ENCODE results near the gene ZNF433.

DNA sequence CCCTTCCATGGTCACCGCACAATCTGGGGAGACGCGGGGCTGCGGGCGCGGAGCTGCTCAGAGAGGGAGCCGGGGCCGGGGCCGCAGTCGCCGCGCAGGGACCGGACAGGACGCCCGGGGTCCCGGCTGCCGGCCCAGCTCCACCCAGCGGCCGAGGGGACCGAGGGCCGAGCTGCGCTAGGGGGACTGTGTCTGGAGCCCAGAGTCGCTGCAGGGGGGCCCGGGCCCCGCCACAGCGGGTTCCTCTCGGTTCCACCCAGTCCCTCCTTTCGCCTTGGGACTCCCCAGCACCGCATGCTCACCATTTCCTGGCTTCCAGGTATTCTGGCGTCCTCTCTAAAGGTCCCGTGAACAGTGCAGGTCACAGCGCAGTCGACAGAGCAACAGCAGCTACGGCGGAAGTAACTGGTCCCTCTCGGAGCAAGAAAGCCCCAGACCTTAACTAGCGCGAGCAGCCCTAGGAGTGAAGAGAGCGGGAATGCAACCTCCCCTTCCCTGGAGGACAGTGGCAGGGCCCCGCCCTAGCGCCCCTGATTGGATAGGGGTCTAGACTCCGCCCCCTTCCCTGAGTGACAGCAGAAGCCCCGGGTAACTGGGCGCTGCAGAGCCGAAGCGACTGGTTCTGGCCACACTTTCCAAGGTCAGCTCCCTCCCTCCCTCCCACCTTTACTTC, 17.2 kb upstream of the ZNF433 start, which contains the start of gene ZNF878:
- TF ChIP-seq EP300 (conservative IDR thresholded peaks at IDR 0.05; ENCODE audit: poor library complexity, severe bottlenecking) (no peak), CTCF (IDR thresholded peaks at IDR 0.05; ENCODE audit: poor library complexity, severe bottlenecking) (no peak)

Data from neural cell (in vitro differentiated cells).